Measurements from ENCODE around the gene SYTL4. TPM values are rescaled to one million over a fixed set of nuclear protein-coding genes. Genes with fewer than 3 reads are reported as not detected.
A peak's percentile ranks its signal among the peaks of the same experiment; 100 is the strongest.

Gene SYTL4
- total and polyA plus RNA-seq, 2 experiments from 2014 or later = 23.9 to 37.5 TPM

DNA sequence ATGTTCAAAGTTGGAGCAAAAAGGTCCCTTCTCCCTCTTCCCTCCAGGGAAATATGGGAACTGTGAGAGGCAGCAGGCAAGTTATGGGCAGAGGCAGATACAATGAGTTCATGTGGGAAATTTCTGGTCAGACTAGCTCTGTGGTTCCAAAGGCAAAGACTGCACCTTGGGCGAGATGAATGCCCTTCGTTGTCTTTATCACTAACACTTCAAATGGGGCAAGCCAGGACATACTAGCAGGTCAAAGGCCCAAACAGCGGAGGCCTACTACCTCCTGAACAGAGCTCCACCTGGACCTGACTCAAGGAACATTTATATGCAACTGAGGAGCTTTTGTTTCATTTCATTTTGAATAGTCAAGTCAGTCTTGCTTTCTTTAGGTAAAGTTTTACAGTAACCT lies 59.0 kb downstream of the SYTL4 start:
- no peak for DNase-seq (ENCODE audit: low read depth in 1 of 2, low spot score in 1 of 2)
- Histone ChIP-seq H3K4me3 (no peak overlapping the region), H3K36me3 (no peaks in the 10 kb centered on the region), H3K27ac (no peak overlapping the region), H3K4me1 (ENCODE audit: low read depth) (peaks cover 15% of the 10 kb centered on the region), H3K9me3 (ENCODE audit: low read depth) (no peaks in the 10 kb centered on the region), H3K27me3 (no peaks in the 10 kb centered on the region)
- no peak for TF ChIP-seq CTCF (IDR thresholded peaks at IDR 0.05; ENCODE audit: low read depth, low read length)

GRCh38 chrX:100663642-100664041 lies 68.3 kb downstream of the SYTL4 start:
- no peak for DNase-seq (ENCODE audit: low read depth in 1 of 2, low spot score in 1 of 2)
- Histone ChIP-seq H3K9me3 (ENCODE audit: low read depth) (no peaks in the 10 kb centered on the region), H3K27me3 (no peaks in the 10 kb centered on the region), H3K27ac (no peak overlapping the region), H3K4me1 (ENCODE audit: low read depth) (no peaks in the 10 kb centered on the region), H3K36me3 (no peaks in the 10 kb centered on the region), H3K4me3 (no peak overlapping the region)
- no peak for TF ChIP-seq CTCF (IDR thresholded peaks at IDR 0.05; ENCODE audit: low read depth, low read length)

GRCh38 chrX:100662796-100663195 lies 69.1 kb downstream of the SYTL4 start:
- no peaks in the 10 kb centered on the region for H3K4me1 ChIP-seq (ENCODE audit: low read depth)
- H3K9me3 ChIP-seq (ENCODE audit: low read depth) = no peaks in the 10 kb centered on the region
- no peaks in the 10 kb centered on the region for H3K36me3 ChIP-seq
- TF ChIP-seq CTCF (IDR thresholded peaks at IDR 0.05; ENCODE audit: low read depth, low read length) = no peak
- peak in 1 of 2 donors; percentile 86 for DNase-seq (ENCODE audit: low read depth in 1 of 2, low spot score in 1 of 2)
- H3K27me3 ChIP-seq = no peaks in the 10 kb centered on the region
- no peak overlapping the region for H3K27ac ChIP-seq
- no peak overlapping the region for H3K4me3 ChIP-seq

- H3K9me3 ChIP-seq (ENCODE audit: low read depth) = no peaks in the 10 kb centered on the region
- no peaks in the 10 kb centered on the region for H3K36me3 ChIP-seq
- H3K27me3 ChIP-seq = no peaks in the 10 kb centered on the region
- H3K27ac ChIP-seq = no peak overlapping the region
- no peak overlapping the region for H3K4me3 ChIP-seq
- TF ChIP-seq CTCF (IDR thresholded peaks at IDR 0.05; ENCODE audit: low read depth, low read length) = no peak
- H3K4me1 ChIP-seq (ENCODE audit: low read depth) = no peaks in the 10 kb centered on the region
- no peak for DNase-seq (ENCODE audit: low read depth in 1 of 2, low spot score in 1 of 2)
Measured at GRCh38 chrX:100662170-100662569, 69.8 kb downstream of the SYTL4 start.

DNA sequence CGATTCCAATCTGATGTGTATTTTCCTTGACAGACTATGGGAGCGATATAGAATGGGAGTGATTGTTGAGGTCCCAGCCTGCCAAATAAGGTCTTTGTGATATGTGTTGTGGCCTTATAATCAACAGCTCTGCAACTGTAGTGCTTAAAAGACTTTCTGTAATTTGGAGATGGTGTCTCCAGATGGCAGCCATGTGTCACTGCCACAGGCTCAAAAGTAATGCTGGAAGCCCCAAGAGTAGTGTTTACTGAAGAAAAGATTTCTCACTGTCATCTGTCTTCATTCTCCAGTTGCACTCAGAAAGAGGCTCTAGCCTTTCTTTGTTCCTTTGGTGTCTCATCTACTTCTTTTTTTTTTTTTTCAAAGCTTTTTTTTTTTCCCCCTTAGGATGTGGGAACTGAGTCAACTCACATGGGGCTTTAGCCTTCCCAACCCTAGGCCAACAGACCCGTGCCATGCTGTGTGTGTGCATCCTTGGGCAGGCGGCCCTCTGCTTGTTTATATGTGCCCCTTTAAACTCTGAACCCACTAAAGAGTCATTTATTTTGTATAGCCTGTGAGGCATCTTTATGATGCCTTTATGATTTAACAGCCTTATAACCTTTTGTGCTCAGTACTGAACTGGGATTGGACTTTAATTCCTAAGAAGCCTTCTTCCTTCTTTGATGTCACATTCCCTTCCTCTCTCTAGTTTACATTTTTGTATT lies 72.3 kb downstream of the SYTL4 start:
- Histone ChIP-seq H3K27me3 (no peaks in the 10 kb centered on the region), H3K4me1 (ENCODE audit: low read depth) (no peaks in the 10 kb centered on the region), H3K9me3 (ENCODE audit: low read depth) (no peaks in the 10 kb centered on the region), H3K27ac (no peak overlapping the region), H3K4me3 (no peak overlapping the region), H3K36me3 (no peaks in the 10 kb centered on the region)
- TF ChIP-seq CTCF (IDR thresholded peaks at IDR 0.05; ENCODE audit: low read depth, low read length) = no peak
- DNase-seq (ENCODE audit: low read depth in 1 of 2, low spot score in 1 of 2) = no peak
